SW 1271 (cell line): ENCODE results near the gene GDF11.

Source experiments
- DNase-seq, 2 experiments: peaks; one replicate each; lab custom pipeline; 2025; lab: John Stamatoyannopoulos, UW

GDF11 gene

GRCh38 chr12:55742719-55743405, at the start of gene GDF11:
GDF11 (plus strand) TSS chr12:55743122; CDS start chr12:55743317, 195 bp downstream.
- DNase-seq: peak; percentile 37 to 66

- no peak for DNase-seq
Observed at GRCh38 chr12:55693323-55694187, 49.4 kb upstream of the GDF11 start.

DNA sequence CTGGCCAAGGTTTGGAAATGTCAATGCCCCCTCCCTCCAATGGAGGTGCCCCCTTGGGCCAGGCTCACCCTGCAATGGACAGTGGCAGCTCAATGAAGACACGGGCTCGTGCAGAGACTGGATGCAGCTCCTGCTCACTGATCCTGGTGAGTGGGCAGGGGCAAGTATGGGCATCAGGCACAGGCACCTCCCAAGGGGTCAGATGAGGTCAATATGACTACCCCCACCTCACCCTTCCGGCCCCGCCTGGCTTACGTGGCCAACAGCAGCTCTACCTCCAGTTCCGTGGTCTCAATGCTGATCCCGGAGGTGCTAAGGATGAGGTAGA, 48.8 kb upstream of the GDF11 start:
- DNase-seq: no peak

GRCh38 chr12:55694651-55695050, 48.3 kb upstream of the GDF11 start:
- DNase-seq: no peak

- DNase-seq: no peak
Observed at GRCh38 chr12:55695349-55695748, 47.6 kb upstream of the GDF11 start.

- no peak for DNase-seq
Observed at GRCh38 chr12:55696141-55696540, 46.8 kb upstream of the GDF11 start.

DNA sequence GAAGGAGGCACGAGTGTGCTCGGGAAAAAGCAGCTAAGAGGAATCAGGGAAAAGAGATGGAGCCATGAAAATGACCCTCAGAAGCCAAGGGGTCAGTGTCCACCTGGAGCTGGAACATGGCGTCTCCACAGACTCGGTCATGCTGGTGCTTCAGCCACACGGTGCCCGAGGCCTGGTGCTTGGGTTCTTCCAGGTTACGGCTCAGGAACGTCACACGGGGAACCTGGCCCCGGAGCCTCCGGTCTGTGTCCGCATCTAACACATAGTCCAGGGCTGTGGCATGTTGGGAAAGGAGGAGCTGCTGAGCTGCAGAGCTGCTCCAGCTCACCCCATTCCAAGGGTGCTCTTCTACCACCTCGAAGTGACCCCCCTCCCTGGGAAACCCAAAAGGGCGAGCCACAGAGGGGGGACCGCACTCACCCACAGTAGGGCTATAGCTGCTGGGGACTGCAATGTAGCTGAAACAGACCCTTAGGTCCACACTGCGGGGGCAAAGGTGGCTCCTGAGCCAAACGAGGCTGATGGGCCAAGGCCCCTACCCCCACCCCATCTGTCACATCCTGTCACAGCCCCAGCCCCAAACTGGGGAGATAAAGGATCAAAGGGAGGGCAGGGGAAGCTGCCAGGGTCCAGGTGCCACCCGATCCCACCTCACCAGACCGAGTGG, 46.0 kb upstream of the GDF11 start:
- DNase-seq: no peak

DNA sequence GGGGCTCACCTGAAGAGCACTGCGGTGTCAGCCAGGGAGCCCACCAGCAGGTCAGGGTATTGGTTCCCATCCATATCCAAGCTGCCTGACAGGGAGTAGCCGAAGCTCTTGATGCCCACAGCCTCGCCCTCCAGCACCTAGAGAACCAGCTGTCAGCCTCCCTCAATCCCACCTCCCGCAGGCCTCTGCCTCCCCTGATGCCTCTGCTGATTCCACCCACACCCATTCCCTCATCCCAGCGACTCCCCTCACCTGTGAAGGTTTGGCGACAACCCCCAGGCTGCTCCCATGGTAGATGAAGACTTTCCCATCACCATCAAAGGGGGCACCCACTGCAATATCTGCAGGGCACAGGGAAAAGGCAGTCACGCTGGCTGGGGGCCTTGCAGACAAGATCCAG, 45.2 kb upstream of the GDF11 start:
- no peak for DNase-seq

- no peak for DNase-seq
Observed at GRCh38 chr12:55698241-55698955, 44.5 kb upstream of the GDF11 start.

GRCh38 chr12:55698965-55699364, 44.0 kb upstream of the GDF11 start:
- DNase-seq: no peak

- DNase-seq: no peak
Observed at GRCh38 chr12:55699471-55700055, 43.4 kb upstream of the GDF11 start.

DNA sequence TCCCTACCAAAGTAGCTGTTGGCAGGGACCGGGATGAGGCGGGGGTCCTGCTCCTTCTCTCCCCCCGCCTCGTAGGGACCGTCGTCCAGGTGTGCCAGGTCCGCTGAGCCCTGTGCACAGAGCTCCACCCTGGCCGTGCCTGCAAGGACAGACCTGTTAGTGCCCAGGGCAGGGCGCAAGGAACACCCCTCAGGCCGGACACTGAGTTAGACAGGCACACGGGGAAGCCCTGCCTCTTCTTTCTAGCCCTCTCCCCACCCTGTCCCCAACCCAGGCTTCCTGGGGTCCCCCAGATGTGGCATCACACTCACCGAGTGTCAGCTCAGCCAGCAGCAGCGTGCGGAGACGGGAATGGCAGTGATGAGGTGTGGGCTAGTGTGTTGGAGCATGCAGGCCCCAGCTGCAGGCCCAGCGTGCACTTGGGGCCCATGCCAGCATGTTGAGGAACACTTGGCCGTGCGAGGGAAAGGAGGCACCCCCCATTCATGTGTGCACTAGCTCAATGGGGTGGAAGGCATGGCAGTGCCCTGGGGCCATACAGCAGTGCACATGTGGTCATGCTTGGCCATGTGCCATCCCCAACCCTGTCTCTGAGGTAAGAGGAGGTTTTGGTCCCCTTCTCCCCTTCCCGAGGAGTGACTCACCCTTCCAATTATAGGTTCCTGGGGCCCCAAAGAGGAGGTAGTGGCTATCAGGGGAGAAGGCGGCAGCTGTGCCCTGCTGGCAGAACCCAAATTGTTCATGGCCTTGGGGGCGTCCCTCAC, 42.5 kb upstream of the GDF11 start:
- DNase-seq: no peak

GRCh38 chr12:55702861-55703260, 40.1 kb upstream of the GDF11 start:
- no peak for DNase-seq

GRCh38 chr12:55703288-55703687, 39.6 kb upstream of the GDF11 start:
- no peak for DNase-seq

- DNase-seq: no peak
Observed at GRCh38 chr12:55703901-55704761, 38.8 kb upstream of the GDF11 start.

- DNase-seq: no peak
Observed at GRCh38 chr12:55704824-55705718, 37.9 kb upstream of the GDF11 start.

- DNase-seq: no peak
Observed at GRCh38 chr12:55705782-55706402, 37.0 kb upstream of the GDF11 start.

GRCh38 chr12:55706568-55707218, 36.2 kb upstream of the GDF11 start:
- no peak for DNase-seq
